ENCODE measurements around the gene PSMD11.

DNA sequence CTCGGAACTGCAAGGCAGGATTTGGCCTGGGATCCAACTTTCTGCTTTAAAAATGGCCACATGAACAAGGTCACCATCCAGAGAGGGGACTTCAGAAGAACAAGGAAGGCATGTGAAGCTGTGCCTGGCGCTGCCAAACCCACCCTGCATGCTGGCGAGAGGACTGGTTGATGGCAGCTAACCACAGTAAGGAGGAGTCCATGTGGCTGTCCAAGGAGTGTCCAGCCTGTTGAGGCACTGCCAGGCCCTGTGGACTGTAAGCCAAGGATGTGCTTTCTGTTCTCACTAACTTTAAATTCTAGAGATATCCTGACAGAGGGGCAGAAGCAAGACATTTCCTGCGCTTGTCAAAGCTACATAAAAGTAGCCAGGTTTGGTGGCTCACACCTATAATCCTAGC is 82.8 kb downstream of the PSMD11 start:
- TF ChIP-seq, protein P1, sequence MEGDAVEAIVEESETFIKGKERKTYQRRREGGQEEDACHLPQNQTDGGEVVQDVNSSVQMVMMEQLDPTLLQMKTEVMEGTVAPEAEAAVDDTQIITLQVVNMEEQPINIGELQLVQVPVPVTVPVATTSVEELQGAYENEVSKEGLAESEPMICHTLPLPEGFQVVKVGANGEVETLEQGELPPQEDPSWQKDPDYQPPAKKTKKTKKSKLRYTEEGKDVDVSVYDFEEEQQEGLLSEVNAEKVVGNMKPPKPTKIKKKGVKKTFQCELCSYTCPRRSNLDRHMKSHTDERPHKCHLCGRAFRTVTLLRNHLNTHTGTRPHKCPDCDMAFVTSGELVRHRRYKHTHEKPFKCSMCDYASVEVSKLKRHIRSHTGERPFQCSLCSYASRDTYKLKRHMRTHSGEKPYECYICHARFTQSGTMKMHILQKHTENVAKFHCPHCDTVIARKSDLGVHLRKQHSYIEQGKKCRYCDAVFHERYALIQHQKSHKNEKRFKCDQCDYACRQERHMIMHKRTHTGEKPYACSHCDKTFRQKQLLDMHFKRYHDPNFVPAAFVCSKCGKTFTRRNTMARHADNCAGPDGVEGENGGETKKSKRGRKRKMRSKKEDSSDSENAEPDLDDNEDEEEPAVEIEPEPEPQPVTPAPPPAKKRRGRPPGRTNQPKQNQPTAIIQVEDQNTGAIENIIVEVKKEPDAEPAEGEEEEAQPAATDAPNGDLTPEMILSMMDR (IDR thresholded peaks at IDR 0.05; ENCODE audit: insufficient read depth, low read length, poor library complexity, severe bottlenecking) = no peak
- TF ChIP-seq EZH2phosphoT487 (conservative IDR thresholded peaks at IDR 0.05; ENCODE audit: low read length) = no peak
